ENCODE data around the gene CLSTN1. TPM values are rescaled to one million over a fixed set of nuclear protein-coding genes. Genes with fewer than 3 reads are reported as not detected.

Gene CLSTN1
- total RNA-seq, 1 experiment from 2014 or later: 119 TPM

DNA sequence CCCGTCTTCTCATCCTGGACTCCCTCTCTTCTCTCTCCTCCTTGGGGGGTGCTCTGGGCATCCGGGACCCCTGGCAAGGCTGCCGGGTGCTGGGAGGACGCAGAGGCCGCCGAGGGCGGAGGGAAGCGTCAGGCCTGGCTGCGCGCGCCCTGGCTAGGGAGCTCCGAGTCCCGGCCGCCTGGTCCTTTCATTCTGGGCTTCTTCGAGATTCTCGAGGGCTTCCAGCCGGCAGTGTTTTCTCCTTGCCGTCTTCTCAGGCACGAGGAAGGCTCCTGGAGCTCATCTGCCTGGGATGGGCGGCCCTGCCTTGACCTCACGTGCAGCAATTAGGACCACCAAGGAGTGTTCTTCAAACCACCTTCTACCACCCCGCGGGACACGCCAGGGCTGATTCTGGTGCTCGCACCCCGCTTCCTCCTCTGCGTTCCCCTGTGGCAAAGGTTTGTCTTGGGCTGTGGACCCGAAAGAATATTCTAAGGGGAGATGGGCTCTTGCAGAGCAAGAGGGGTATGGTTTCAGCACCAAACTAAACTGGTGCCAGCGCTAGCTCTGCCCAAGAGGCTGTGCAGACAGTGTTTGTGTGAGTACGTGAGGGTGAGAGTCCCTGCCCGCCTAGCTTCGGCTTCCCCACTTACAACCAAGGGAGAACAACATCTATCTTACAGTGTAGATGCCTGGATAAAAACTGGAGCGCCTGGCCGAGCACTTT lies 135.7 kb downstream of the CLSTN1 start (continued):
- TF ChIP-seq, protein P1, sequence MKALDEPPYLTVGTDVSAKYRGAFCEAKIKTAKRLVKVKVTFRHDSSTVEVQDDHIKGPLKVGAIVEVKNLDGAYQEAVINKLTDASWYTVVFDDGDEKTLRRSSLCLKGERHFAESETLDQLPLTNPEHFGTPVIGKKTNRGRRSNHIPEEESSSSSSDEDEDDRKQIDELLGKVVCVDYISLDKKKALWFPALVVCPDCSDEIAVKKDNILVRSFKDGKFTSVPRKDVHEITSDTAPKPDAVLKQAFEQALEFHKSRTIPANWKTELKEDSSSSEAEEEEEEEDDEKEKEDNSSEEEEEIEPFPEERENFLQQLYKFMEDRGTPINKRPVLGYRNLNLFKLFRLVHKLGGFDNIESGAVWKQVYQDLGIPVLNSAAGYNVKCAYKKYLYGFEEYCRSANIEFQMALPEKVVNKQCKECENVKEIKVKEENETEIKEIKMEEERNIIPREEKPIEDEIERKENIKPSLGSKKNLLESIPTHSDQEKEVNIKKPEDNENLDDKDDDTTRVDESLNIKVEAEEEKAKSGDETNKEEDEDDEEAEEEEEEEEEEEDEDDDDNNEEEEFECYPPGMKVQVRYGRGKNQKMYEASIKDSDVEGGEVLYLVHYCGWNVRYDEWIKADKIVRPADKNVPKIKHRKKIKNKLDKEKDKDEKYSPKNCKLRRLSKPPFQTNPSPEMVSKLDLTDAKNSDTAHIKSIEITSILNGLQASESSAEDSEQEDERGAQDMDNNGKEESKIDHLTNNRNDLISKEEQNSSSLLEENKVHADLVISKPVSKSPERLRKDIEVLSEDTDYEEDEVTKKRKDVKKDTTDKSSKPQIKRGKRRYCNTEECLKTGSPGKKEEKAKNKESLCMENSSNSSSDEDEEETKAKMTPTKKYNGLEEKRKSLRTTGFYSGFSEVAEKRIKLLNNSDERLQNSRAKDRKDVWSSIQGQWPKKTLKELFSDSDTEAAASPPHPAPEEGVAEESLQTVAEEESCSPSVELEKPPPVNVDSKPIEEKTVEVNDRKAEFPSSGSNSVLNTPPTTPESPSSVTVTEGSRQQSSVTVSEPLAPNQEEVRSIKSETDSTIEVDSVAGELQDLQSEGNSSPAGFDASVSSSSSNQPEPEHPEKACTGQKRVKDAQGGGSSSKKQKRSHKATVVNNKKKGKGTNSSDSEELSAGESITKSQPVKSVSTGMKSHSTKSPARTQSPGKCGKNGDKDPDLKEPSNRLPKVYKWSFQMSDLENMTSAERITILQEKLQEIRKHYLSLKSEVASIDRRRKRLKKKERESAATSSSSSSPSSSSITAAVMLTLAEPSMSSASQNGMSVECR (CRISPR knock-in tag; IDR thresholded peaks at IDR 0.05; ENCODE audit: borderline replicate concordance): peak; percentile 14; the same call in 1 of the 2 replicates
- TF ChIP-seq NFE2L1 (CRISPR knock-in tag; IDR thresholded peaks at IDR 0.05) (no peak), HMGA2 (CRISPR knock-in tag; IDR thresholded peaks at IDR 0.05) (no peak), SP1 (CRISPR knock-in tag; conservative IDR thresholded peaks at IDR 0.05) (no peak), TEAD4 (CRISPR knock-in tag; IDR thresholded peaks at IDR 0.05) (no peak), SMAD3 (CRISPR knock-in tag; IDR thresholded peaks at IDR 0.05; ENCODE audit: borderline replicate concordance) (no peak)
- TF ChIP-seq, protein P2, sequence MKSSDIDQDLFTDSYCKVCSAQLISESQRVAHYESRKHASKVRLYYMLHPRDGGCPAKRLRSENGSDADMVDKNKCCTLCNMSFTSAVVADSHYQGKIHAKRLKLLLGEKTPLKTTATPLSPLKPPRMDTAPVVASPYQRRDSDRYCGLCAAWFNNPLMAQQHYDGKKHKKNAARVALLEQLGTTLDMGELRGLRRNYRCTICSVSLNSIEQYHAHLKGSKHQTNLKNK (CRISPR knock-in tag; IDR thresholded peaks at IDR 0.05): no peak
- TF ChIP-seq, protein P3, sequence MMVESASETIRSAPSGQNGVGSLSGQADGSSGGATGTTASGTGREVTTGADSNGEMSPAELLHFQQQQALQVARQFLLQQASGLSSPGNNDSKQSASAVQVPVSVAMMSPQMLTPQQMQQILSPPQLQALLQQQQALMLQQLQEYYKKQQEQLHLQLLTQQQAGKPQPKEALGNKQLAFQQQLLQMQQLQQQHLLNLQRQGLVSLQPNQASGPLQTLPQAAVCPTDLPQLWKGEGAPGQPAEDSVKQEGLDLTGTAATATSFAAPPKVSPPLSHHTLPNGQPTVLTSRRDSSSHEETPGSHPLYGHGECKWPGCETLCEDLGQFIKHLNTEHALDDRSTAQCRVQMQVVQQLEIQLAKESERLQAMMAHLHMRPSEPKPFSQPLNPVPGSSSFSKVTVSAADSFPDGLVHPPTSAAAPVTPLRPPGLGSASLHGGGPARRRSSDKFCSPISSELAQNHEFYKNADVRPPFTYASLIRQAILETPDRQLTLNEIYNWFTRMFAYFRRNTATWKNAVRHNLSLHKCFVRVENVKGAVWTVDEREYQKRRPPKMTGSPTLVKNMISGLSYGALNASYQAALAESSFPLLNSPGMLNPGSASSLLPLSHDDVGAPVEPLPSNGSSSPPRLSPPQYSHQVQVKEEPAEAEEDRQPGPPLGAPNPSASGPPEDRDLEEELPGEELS (CRISPR knock-in tag; IDR thresholded peaks at IDR 0.05): no peak

DNA sequence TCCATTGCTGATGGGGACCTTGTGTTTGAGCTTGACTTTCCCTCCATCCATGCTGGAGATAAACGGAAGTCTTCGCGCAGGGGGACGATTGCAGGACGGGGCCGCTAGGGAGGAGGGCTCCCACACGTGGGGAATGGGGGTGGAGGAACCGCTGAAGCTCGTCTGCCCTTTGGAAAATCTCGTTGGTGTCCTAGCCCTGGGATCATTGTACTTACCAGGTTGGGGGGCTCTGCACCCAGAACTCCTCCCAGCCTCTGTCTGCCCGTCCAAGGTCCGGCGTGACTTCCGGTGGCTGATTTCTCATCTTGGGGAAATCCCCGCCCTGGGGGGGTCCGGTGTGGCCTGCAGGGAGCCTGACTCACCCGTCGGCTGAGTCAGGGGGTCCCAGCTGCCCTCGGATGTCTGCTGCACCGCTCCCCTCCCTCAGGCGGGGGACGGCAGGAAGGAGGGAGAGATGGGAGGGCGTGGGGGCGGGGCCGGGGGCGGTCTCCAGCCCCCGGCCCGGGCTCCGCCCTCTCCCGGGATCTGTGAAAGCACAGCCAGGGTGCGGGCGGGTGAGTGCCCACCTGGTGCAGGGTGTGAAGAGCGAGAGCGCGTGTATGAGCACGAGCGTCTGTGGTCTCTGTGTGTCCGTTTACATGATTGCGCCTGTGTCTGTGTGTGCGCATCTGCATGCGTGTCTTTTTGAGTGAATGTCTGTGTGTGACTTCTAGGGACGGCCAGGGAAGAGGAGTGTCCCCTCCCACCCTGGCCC lies 136.5 kb downstream of the CLSTN1 start:
- CTCF ChIA-PET: interaction anchor here (0.6 to 14.9 kb wide), 10 partner anchors 14 to 505 kb away, joined by 3 to 163 read pairs (median 4); no protein-coding TSS in a partner anchor
- ATAC-seq: peak; percentile 51
- H3K4me3 Mint-ChIP-seq: peak overlapping the region; percentile 77
- POLR2A ChIA-PET: interaction anchor here (0.6 kb wide), 1 partner anchor 464 kb away, joined by 4 read pairs; no protein-coding TSS in a partner anchor
- no peaks in the 10 kb centered on the region; the same call in 1 of the 2 replicates for H3K36me3 Mint-ChIP-seq
- H3K4me1 Mint-ChIP-seq: peaks cover 31% of the 10 kb centered on the region
- DNase-seq (ENCODE audit: low spot score): peak; percentile 80
- peaks cover 40% of the 10 kb centered on the region for H3K27me3 Mint-ChIP-seq (ENCODE audit: low read depth)
- no peaks in the 10 kb centered on the region for H3K9me3 Mint-ChIP-seq
- no peak overlapping the region for H3K27ac Mint-ChIP-seq
- peak; percentile 42; the same call in 1 of the 2 replicates for TF ChIP-seq SP1 (CRISPR knock-in tag; conservative IDR thresholded peaks at IDR 0.05)
- TF ChIP-seq, protein P4, sequence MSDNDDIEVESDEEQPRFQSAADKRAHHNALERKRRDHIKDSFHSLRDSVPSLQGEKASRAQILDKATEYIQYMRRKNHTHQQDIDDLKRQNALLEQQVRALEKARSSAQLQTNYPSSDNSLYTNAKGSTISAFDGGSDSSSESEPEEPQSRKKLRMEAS (CRISPR knock-in tag; IDR thresholded peaks at IDR 0.05): peak; percentile 35; the same call in 1 of the 2 replicates
- TF ChIP-seq, protein P5, sequence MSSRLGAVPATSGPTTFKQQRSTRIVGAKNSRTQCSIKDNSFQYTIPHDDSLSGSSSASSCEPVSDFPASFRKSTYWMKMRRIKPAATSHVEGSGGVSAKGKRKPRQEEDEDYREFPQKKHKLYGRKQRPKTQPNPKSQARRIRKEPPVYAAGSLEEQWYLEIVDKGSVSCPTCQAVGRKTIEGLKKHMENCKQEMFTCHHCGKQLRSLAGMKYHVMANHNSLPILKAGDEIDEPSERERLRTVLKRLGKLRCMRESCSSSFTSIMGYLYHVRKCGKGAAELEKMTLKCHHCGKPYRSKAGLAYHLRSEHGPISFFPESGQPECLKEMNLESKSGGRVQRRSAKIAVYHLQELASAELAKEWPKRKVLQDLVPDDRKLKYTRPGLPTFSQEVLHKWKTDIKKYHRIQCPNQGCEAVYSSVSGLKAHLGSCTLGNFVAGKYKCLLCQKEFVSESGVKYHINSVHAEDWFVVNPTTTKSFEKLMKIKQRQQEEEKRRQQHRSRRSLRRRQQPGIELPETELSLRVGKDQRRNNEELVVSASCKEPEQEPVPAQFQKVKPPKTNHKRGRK (CRISPR knock-in tag; IDR thresholded peaks at IDR 0.05; ENCODE audit: borderline replicate concordance): no peak
- TF ChIP-seq, protein P6, sequence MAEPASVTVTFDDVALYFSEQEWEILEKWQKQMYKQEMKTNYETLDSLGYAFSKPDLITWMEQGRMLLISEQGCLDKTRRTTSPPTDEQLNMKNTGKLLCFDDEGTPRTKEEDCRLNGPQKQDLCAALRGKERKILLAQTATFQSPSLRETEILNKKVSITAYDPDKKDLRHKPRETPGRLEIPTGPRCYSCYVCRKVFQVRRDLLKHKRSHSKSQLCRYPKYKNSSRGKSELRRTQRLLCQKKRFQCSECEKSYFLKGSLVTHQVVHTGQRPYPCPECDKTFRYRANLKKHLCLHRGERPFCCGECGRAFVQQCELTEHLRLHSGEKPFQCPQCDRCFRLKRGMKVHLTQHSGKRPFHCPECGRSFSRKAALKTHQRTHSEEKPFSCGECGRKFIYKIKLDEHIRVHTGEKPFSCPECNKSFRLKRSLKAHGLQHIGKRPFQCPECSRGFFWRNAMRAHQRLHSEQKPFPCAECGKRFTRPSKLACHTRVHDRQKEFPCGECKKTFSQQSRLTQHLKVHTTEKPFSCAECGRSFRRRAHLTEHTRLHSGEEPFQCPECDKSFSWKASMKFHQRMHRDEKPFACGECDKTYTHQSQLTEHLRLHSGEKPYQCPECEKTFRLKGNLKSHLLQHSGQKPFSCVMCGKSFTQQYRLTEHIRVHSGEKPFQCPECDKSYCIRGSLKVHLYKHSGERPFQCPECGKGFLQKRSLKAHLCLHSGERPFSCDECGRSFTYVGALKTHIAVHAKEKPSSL (CRISPR knock-in tag; conservative IDR thresholded peaks at IDR 0.05): no peak
- no peak for TF ChIP-seq SMAD4 (CRISPR knock-in tag; IDR thresholded peaks at IDR 0.05)
- no peak for TF ChIP-seq NFYB (CRISPR knock-in tag; conservative IDR thresholded peaks at IDR 0.05; ENCODE audit: low read depth)
- no peak for TF ChIP-seq MYBL2 (CRISPR knock-in tag; IDR thresholded peaks at IDR 0.05)
- TF ChIP-seq, protein P7, sequence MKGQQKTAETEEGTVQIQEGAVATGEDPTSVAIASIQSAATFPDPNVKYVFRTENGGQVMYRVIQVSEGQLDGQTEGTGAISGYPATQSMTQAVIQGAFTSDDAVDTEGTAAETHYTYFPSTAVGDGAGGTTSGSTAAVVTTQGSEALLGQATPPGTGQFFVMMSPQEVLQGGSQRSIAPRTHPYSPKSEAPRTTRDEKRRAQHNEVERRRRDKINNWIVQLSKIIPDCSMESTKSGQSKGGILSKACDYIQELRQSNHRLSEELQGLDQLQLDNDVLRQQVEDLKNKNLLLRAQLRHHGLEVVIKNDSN (CRISPR knock-in tag; IDR thresholded peaks at IDR 0.05): 0 out of 2 replicates have a peak, but pooled peaks have one; percentile 5
- TF ChIP-seq ZNF423 (CRISPR knock-in tag; IDR thresholded peaks at IDR 0.05): peak; percentile 10; the same call in 1 of the 2 replicates
- TF ChIP-seq, protein P8, sequence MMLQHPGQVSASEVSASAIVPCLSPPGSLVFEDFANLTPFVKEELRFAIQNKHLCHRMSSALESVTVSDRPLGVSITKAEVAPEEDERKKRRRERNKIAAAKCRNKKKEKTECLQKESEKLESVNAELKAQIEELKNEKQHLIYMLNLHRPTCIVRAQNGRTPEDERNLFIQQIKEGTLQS (CRISPR knock-in tag; conservative IDR thresholded peaks at IDR 0.05): no peak
- no peak for TF ChIP-seq ESRRA (CRISPR knock-in tag; IDR thresholded peaks at IDR 0.05; ENCODE audit: borderline replicate concordance)
- TF ChIP-seq ZNF121 (CRISPR knock-in tag; IDR thresholded peaks at IDR 0.05): no peak
- no peak for TF ChIP-seq SMAD3 (CRISPR knock-in tag; IDR thresholded peaks at IDR 0.05; ENCODE audit: borderline replicate concordance)
- no peak for TF ChIP-seq NR2C2 (CRISPR knock-in tag; IDR thresholded peaks at IDR 0.05)
- TF ChIP-seq NR3C1 (CRISPR knock-in tag; conservative IDR thresholded peaks at IDR 0.05; ENCODE audit: low read depth): no peak
- TF ChIP-seq JUN (CRISPR knock-in tag; IDR thresholded peaks at IDR 0.05): no peak
